ENCODE data around the gene CCNJL.
"Not testable (repeated sequence)": the region's sequence is repeated elsewhere in the genome, so short reads cannot be mapped to it uniquely, and the experiment has no call there.

The CCNJL gene

DNA sequence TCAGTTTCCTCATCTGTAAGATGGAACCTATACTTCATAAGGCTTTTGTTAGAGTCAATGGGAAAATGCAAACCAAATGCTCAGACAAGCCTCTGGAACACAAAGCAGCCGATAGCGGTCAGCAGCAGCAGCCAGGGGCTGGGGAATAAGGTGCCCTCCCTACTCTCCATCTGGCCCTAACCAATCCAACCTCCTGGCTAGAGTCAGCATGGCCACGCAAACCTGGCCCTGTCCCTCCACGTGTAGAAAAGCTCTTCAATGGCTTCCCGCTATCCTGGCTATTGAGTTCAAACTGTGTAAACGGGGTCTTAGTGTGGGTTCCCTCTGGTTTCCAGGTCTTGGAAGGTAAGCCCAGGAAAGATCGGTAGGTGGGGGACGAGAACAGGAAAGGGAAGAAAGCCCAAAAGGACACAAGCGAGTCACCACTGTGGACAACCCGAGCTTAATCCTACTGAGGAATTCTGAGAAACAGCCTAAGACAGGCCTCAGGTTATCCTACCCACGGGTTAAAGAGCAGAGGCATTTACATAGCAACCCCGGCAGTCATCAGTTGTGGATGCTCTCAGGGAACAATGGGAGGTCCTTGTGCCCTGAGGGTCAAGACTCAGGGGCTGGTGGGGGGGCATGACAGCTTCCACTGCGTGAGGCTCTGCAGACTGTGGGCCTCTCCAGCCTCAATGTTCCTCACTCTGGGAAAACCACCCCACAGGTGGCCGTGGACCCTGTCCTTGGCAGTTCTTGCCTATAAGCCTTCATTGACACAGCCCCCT lies 52.2 kb downstream of the CCNJL start:
- no peak for DNase-seq

GRCh38 chr5:160259341-160259740 lies 53.0 kb downstream of the CCNJL start:
- DNase-seq: no peak

- no peak for DNase-seq
Observed at GRCh38 chr5:160254706-160255105, 57.7 kb downstream of the CCNJL start.

- no peak for DNase-seq
Observed at GRCh38 chr5:160253441-160253840, 58.9 kb downstream of the CCNJL start.

GRCh38 chr5:160252916-160253315 lies 59.4 kb downstream of the CCNJL start:
- DNase-seq: no peak

DNA sequence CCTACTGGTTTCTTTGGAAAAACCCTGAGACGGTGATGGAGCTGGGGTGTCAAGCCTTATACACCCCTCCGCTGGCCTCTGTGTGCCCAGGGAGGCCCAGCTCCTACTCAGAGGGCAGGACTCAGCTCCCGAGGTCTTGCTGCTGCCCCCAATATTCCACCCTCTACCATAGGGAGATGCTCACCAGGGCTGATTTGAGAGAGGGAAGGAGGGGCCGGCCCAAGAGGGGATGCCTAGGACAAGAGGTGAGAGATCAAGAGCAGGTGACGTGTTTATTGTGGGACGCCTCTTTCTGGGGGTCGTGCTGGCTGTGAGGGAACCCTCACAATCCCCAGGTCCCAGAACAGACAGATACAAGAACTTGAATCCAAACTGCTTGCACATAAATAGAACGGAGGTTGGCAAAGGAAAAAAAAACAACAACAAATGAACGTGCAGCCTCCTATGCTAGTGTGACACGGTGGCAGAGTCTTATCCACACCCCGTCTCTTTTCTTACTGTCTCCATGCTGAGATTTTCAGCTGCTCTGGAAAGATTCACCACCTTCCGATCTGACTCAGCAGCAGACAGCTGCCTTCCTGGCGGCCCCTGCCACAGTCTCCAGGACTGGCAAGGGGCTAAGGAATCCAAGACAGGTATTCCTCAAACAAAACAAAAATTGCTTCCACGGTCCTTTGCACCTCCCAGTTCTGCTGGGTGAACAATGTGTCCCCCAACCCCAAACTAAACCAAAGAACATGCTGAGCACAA lies 60.8 kb downstream of the CCNJL start:
- no peak for DNase-seq

- DNase-seq: no peak
Observed at GRCh38 chr5:160250826-160251225, 61.5 kb downstream of the CCNJL start.

DNA sequence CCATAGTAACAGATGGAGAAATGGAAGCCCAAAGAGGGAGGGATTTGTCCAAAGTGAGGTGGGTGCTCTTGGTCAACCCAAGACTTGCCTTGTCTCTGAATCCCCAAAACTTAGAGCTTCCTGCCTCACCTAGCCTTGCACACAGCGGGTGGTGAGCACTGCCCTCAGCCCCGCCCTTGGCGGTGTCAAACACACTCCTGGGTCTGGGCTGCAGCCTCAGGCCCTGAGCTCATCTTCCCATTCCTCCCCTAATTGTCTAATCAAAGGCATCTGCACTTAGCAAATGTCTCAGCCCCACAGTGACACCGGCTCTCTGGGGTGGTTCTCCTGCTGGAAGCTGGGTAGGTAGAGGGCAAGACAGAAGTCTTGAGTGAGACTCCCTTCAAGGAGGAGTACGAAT lies 62.1 kb downstream of the CCNJL start:
- DNase-seq: no peak

- not testable (repeated sequence) for DNase-seq
Observed at GRCh38 chr5:160249570-160249969, 62.8 kb downstream of the CCNJL start.

- no peak for DNase-seq
Observed at GRCh38 chr5:160245506-160246086, 66.8 kb downstream of the CCNJL start.

- DNase-seq: no peak
Observed at GRCh38 chr5:160242145-160242544, 70.2 kb downstream of the CCNJL start.

GRCh38 chr5:160240350-160240749 lies 72.0 kb downstream of the CCNJL start:
- no peak for DNase-seq

DNA sequence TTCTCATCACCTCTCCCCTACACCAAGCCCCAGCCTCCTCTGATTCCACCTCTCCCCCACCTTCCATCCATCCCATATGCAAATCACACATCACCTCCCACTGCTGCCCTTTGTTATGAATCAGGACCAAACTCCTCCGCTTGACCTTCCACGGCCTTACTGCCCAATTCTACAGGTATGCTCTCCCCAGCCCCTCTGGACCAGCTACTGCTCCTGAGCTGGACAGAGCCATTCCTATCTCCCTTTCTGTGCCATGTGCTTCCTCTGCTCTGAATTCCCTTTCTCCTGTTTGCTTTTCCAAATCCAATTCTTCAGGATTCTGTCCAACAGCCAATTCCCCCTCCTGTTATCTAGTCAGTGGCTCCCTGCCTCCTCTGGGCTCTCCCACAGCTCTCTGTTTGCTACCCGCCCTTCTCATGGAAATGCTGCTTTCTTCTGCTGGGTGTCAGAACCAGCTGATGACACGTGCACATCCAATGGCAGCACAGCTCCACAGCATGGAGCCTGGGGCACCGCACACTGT lies 74.7 kb downstream of the CCNJL start:
- no peak for DNase-seq

DNA sequence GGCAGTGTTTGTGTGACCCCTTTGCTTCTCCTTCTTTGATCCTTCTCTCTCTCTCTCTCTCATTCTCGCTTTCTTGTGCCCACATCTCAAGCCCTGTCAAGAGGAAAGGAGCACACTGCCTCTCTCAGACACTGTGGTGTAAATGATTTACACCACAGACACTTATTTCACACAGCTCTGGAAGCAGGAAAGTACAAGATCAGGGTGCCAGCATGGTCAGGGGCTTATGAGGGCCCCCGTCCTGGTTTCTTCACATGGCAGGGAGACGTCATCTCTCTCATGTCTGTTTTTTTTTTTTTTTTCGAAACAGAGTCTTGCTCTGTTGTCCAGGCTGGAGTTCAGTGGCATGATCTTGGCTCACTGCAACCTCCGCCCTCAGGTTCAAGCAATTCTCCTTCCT lies 76.6 kb downstream of the CCNJL start:
- no peak for DNase-seq

GRCh38 chr5:160233215-160233614 lies 79.1 kb downstream of the CCNJL start:
- no peak for DNase-seq

DNA sequence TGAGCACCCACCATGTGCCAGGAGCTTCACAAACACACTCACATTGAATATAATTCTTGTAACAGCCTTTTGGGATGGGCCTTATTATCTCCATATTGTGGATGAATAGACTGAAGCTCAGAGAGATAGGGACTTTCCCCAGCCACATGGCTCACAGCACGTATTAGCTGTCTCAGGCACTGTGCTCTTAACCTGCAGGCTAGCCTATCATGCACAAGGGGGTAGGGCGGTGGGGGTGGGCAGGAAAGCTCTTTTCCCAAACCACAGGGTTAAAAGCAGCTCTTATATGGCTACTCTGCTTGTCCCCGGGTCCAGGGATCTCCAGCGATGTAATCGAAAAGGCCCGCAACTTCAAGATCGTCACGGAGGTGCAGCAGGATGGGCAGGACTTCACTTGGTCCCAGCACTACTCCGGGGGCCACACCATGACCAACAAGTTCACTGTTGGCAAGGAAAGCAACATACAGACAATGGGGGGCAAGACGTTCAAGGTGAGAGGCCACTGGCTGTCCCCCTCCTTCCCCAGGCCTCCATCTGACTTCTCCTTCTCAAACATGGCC lies 80.5 kb downstream of the CCNJL start:
- no peak for DNase-seq

- DNase-seq: peak in 1 of 2 donors; percentile 2
Observed at GRCh38 chr5:160230686-160231527, 81.5 kb downstream of the CCNJL start.

DNA sequence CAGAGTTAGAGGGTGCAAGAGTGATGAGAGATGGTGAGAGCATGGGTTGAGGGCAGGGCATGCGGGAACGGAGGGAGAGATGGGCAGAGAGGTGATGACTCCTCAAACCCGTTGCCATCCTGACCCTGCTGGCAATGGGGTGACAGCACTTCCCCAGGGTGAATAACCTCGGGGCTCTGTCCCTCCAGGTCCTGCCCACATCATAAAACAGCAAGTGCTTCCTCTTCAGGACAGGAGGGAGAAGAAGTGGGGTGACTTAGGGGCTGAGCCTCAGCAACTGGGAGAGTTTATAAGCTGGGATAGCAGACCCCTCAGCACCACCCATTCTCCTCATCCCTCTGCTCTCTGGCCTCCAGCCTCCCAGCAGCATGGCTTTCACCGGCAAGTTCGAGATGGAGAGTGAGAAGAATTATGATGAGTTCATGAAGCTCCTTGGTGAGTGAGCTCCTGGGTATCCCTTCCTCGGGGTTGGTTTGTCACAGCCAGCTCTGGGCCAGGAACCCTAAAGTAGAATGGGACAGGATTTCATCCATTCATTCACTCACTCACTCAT lies 83.1 kb downstream of the CCNJL start, which contains the start of gene FABP6:
FABP6 (plus strand) TSS at position 317 of the 553 bp plus-strand sequence; CDS start at position 369, 52 bp downstream.
- no peak for DNase-seq

DNA sequence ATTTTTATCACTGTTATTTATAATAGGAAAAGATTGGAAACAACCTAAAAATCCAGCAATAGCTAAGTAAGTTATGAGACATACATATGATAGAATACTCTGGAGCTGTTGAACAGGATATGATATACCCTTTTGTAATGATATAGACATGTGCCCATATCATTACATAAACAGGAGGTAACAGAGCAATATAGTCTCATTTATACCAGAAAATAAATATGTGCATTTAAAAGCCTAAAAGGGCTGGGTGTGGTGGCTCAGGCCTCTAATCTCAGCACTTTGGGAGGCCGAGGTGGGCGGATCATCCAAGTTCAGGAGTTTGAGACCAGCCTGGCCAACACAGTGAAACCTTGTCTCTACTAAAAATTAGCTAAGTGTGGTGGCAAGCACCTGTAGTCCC lies 85.4 kb downstream of the CCNJL start:
- DNase-seq: no peak

DNA sequence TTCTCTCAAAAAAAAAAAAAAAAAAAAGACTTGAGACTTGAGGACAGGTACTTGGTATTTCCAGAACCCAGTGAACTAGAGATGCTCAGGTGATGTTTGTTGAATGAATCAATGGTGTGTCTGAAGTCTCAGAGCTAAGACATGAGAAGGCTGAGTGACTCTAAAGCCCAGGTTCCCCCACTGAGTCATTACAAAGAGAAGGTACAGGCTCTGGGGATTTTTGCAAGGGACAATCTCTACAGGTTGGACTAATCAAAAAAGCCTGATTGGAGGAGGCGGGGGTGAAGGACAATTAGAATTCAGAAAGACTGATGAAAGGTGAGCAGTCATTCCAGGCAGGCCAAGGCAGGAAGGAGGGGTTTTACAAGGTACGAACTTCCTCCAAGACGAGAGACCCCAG lies 91.3 kb downstream of the CCNJL start:
- DNase-seq: no peak

GRCh38 chr5:160219356-160219755 lies 93.0 kb downstream of the CCNJL start:
- DNase-seq: no peak

DNA sequence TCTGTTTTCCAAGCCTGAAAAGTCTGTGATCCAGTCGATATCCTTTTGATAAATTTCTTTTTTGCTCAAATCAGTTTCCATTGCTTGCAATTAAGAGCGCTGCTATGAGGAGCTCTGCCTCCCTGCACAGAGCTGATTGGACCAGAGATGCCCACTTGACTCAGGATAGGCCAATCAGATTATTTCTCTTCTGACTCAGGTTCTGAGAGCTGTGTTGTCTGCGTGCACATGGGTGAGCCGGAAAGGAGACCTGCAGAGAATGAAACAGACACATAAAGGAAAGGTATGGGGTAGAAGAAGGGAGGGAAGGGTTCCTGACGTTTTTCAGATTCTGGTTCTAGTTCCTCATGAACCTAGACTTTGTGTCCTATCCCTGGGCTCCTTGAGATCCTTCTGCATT lies 98.8 kb downstream of the CCNJL start:
- no peak for DNase-seq

Data from bone marrow (tissue), 2 donors.